Smooth muscle cell (in vitro differentiated cells): ENCODE measurements around the gene EVL. TPM values are rescaled to one million over a fixed set of nuclear protein-coding genes. Genes with fewer than 3 reads are reported as not detected.

Experiments
- DNase-seq: peaks from one replicate; lab custom pipeline; 2025; ENCODE audit not compliant: unreplicated experiment; lab: John Stamatoyannopoulos, UW
- H2AFZ ChIP-seq: fragments of 200-600 bp; sonication (generic); 2 replicates; pipeline ENCODE4 v1.6.0; 2016; ENCODE audit warnings: antibody characterized with exemption, low read depth, mild to moderate bottlenecking
- H3F3A ChIP-seq: fragments of 200-600 bp; sonication (generic); 2 replicates; pipeline ENCODE4 v1.6.0; 2017; ENCODE audit warnings: antibody characterized with exemption, low read depth
- H3K27ac ChIP-seq: fragments of 200-600 bp; sonication (generic); 2 replicates; pipeline ENCODE4 v1.5.1; 2016; ENCODE audit warnings: low read depth, mild to moderate bottlenecking
- H3K27me3 ChIP-seq: fragments of 200-600 bp; sonication (generic); 2 replicates; pipeline ENCODE4 v1.6.1; 2016; ENCODE audit warnings: low read depth, mild to moderate bottlenecking
- H3K36me3 ChIP-seq: fragments of 200-600 bp; sonication (generic); 2 replicates; pipeline ENCODE4 v1.5.1; 2016; ENCODE audit warnings: low read depth
- H3K4me1 ChIP-seq: fragments of 200-600 bp; sonication (generic); 2 replicates; pipeline ENCODE4 v1.5.1; 2016; ENCODE audit warnings: low read depth
- H3K4me2 ChIP-seq: fragments of 200-600 bp; sonication (generic); 2 replicates; pipeline ENCODE4 v1.6.0; 2016; ENCODE audit warnings: mild to moderate bottlenecking
- H3K4me3 ChIP-seq: fragments of 200-600 bp; sonication (generic); 2 replicates; pipeline ENCODE4 v1.5.1; 2016; ENCODE audit warnings: mild to moderate bottlenecking
- H3K79me2 ChIP-seq: fragments of 200-600 bp; sonication (generic); 2 replicates; pipeline ENCODE4 v1.6.0; 2016; ENCODE audit warnings: low read depth, mild to moderate bottlenecking
- H3K9ac ChIP-seq: fragments of 200-600 bp; sonication (generic); 2 replicates; pipeline ENCODE4 v1.6.0; 2016; ENCODE audit warnings: low read depth
- H3K9me3 ChIP-seq: fragments of 200-600 bp; sonication (generic); replicated peaks from 2 replicates; pipeline ENCODE4 v1.5.1; 2016; ENCODE audit warnings: low read depth
- H4K20me1 ChIP-seq: fragments of 200-600 bp; sonication (generic); 2 replicates; pipeline ENCODE4 v1.6.0; 2016; ENCODE audit warnings: low read depth
- CTCF ChIP-seq: fragments of 200-600 bp; sonication (generic); IDR thresholded peaks from 2 replicates; pipeline ENCODE4 v1.5.1; 2017; ENCODE audit warnings: borderline replicate concordance, mild to moderate bottlenecking, antibody characterized with exemption; ENCODE audit not compliant: insufficient read depth, poor library complexity, severe bottlenecking
- WGBS: methylation state at CpG from one replicate; pipeline ENCODE4 v1.1.7; 2016; ENCODE audit warnings: low lambda C conversion rate; 5-methylcytosine and 5-hydroxymethylcytosine counted together
- polyA plus RNA-seq: library from polyadenylated mRNA; unstranded; fragments of >200 nt; fragmentation: Nextera tagmentation; extraction: Ambion mirVana; gene quantifications from 2 replicates; pipeline ENCODE4 v1.2.1, GENCODE V29; 2016
- total RNA-seq: library from RNA; depleted of rRNA; stranded (reverse); fragments of >200 nt; gene quantifications from 2 replicates; pipeline ENCODE4 v1.2.3, GENCODE V29; 2014

Gene EVL
- total and polyA plus RNA-seq, 2 experiments from 2014 or later, result 19.5 to 26.3 TPM

GRCh38 chr14:100187247-100187833, 122.1 kb downstream of the EVL start:
- TF ChIP-seq CTCF, result no peak
- Histone ChIP-seq H3K27ac (no peak overlapping the region), H3K27me3 (no peaks in the 10 kb centered on the region), H4K20me1 (no peaks in the 10 kb centered on the region), H3K9ac (no peak overlapping the region), H3K9me3 (no peaks in the 10 kb centered on the region), H3K4me2 (no peak overlapping the region), H2AFZ (no peak overlapping the region), H3K79me2 (no peaks in the 10 kb centered on the region), H3K4me1 (peaks cover 2% of the 10 kb centered on the region), H3K36me3 (no peaks in the 10 kb centered on the region), H3K4me3 (no peak overlapping the region), H3F3A (no peaks in the 10 kb centered on the region)
- WGBS, result 87% methylated on average over 12 of the region's 12 CpGs
- no peak for DNase-seq

- 98% methylated on average over 12 of the region's 12 CpGs for WGBS
- H3K4me1 ChIP-seq, result peaks cover 9% of the 10 kb centered on the region
- H3F3A ChIP-seq, result peaks cover 3% of the 10 kb centered on the region
- no peaks in the 10 kb centered on the region for H3K9me3 ChIP-seq
- no peaks in the 10 kb centered on the region for H3K79me2 ChIP-seq
- no peak overlapping the region for H3K27ac ChIP-seq
- H3K36me3 ChIP-seq, result no peaks in the 10 kb centered on the region
- no peak overlapping the region for H3K4me2 ChIP-seq
- no peaks in the 10 kb centered on the region for H4K20me1 ChIP-seq
- H2AFZ ChIP-seq, result no peak overlapping the region
- no peak for TF ChIP-seq CTCF
- H3K9ac ChIP-seq, result no peak overlapping the region
- H3K4me3 ChIP-seq, result no peak overlapping the region
- no peak for DNase-seq
- H3K27me3 ChIP-seq, result no peaks in the 10 kb centered on the region
These were observed 123.3 kb downstream of the EVL start for GRCh38 chr14:100188392-100189030.

GRCh38 chr14:100190126-100190525, 124.9 kb downstream of the EVL start:
- Histone ChIP-seq H3K4me2 (no peak overlapping the region), H3K9ac (no peak overlapping the region), H3K79me2 (no peaks in the 10 kb centered on the region), H3F3A (peaks cover 4% of the 10 kb centered on the region), H2AFZ (no peak overlapping the region), H3K9me3 (no peaks in the 10 kb centered on the region), H4K20me1 (no peaks in the 10 kb centered on the region), H3K4me3 (no peak overlapping the region), H3K27me3 (no peaks in the 10 kb centered on the region), H3K27ac (no peak overlapping the region), H3K36me3 (no peaks in the 10 kb centered on the region), H3K4me1 (peaks cover 10% of the 10 kb centered on the region)
- TF ChIP-seq CTCF, result no peak
- WGBS, result 93% methylated on average over 1 of the region's 1 CpG
- no peak for DNase-seq

GRCh38 chr14:100191584-100192249, 126.5 kb downstream of the EVL start:
- H3K27me3 ChIP-seq, result no peaks in the 10 kb centered on the region
- H4K20me1 ChIP-seq, result no peaks in the 10 kb centered on the region
- no peak for TF ChIP-seq CTCF
- H3F3A ChIP-seq, result peaks cover 4% of the 10 kb centered on the region
- H3K4me3 ChIP-seq, result no peak overlapping the region
- H3K27ac ChIP-seq, result no peak overlapping the region
- H3K36me3 ChIP-seq, result no peaks in the 10 kb centered on the region
- no peaks in the 10 kb centered on the region for H3K79me2 ChIP-seq
- H3K4me1 ChIP-seq, result peaks cover 10% of the 10 kb centered on the region
- no peak overlapping the region for H3K9ac ChIP-seq
- no peaks in the 10 kb centered on the region for H3K9me3 ChIP-seq
- whole genome bisulfite sequencing, result 95% methylated on average over 12 of the region's 14 CpGs
- no peak for DNase-seq
- no peak overlapping the region for H2AFZ ChIP-seq
- H3K4me2 ChIP-seq, result peak overlapping the region; percentile 85
